Anterior cingulate cortex (tissue), 58 donors: Measurements from ENCODE around the gene ZNF280A.
"Not testable (repeated sequence)": the region's sequence is repeated elsewhere in the genome, so short reads cannot be mapped to it uniquely, and the experiment has no call there.

Source experiments
- DNase-seq, 58 donors: peaks; one replicate each; lab custom pipeline; 2025; lab: John Stamatoyannopoulos, UW

Gene ZNF280A

GRCh38 chr22:22514431-22514830, 5.6 kb downstream of the ZNF280A start:
- DNase-seq: not testable (repeated sequence)

GRCh38 chr22:22513619-22514018, 6.5 kb downstream of the ZNF280A start:
- no peak for DNase-seq

- DNase-seq: no peak
Measured at GRCh38 chr22:22512951-22513350, 7.1 kb downstream of the ZNF280A start.

- not testable (repeated sequence) for DNase-seq
Measured at GRCh38 chr22:22510833-22511232, 9.2 kb downstream of the ZNF280A start.

- not testable (repeated sequence) for DNase-seq
Measured at GRCh38 chr22:22509912-22510311, 10.2 kb downstream of the ZNF280A start.

GRCh38 chr22:22508274-22509176, 11.5 kb downstream of the ZNF280A start, which contains the start of gene ZNF280B:
ZNF280B (minus strand) TSS chr22:22508742; CDS start chr22:22489398, 19,344 bp downstream.
- peak in 56 of 58 donors; percentile 15 to 82 (median 58) for DNase-seq

GRCh38 chr22:22507743-22508273, 12.3 kb downstream of the ZNF280A start:
- DNase-seq: peak in 1 of 58 donors; percentile 0

- DNase-seq: no peak
Measured at GRCh38 chr22:22506736-22507135, 13.3 kb downstream of the ZNF280A start.

- DNase-seq: no peak
Measured at GRCh38 chr22:22498267-22498666, 21.8 kb downstream of the ZNF280A start.

- not testable (repeated sequence) for DNase-seq
Measured at GRCh38 chr22:22491589-22491988, 28.5 kb downstream of the ZNF280A start.

- DNase-seq: no peak
Measured at GRCh38 chr22:22488736-22489135, 31.3 kb downstream of the ZNF280A start.

GRCh38 chr22:22487869-22488597, 32.0 kb downstream of the ZNF280A start:
- no peak for DNase-seq

- no peak for DNase-seq
Measured at GRCh38 chr22:22487059-22487458, 33.0 kb downstream of the ZNF280A start.

- no peak for DNase-seq
Measured at GRCh38 chr22:22486132-22486899, 33.8 kb downstream of the ZNF280A start.

GRCh38 chr22:22485524-22485923, 34.5 kb downstream of the ZNF280A start:
- no peak for DNase-seq

- DNase-seq: no peak
Measured at GRCh38 chr22:22484023-22484422, 36.0 kb downstream of the ZNF280A start.

- no peak for DNase-seq
Measured at GRCh38 chr22:22480940-22481339, 39.1 kb downstream of the ZNF280A start.

GRCh38 chr22:22479999-22480532, 40.0 kb downstream of the ZNF280A start:
- DNase-seq: no peak

GRCh38 chr22:22479116-22479515, 41.0 kb downstream of the ZNF280A start:
- no peak for DNase-seq

GRCh38 chr22:22478470-22478869, 41.6 kb downstream of the ZNF280A start:
- no peak for DNase-seq
